Activated CD8-positive, alpha-beta memory T cell treated with anti-CD3 and anti-CD28 coated beads, Interleukin-2, amount 50 U/mL, for 1 hour (primary cell): ENCODE results near the gene PPP2R3A.
"Not testable (repeated sequence)": the region's sequence is repeated elsewhere in the genome, so short reads cannot be mapped to it uniquely, and the experiment has no call there.

ENCODE experiments used
- DNase-seq: peaks from one replicate; pipeline ENCODE4 v3.0.0-alpha.2; 2020; ENCODE audit errors: extremely low read depth

PPP2R3A gene, protein sequence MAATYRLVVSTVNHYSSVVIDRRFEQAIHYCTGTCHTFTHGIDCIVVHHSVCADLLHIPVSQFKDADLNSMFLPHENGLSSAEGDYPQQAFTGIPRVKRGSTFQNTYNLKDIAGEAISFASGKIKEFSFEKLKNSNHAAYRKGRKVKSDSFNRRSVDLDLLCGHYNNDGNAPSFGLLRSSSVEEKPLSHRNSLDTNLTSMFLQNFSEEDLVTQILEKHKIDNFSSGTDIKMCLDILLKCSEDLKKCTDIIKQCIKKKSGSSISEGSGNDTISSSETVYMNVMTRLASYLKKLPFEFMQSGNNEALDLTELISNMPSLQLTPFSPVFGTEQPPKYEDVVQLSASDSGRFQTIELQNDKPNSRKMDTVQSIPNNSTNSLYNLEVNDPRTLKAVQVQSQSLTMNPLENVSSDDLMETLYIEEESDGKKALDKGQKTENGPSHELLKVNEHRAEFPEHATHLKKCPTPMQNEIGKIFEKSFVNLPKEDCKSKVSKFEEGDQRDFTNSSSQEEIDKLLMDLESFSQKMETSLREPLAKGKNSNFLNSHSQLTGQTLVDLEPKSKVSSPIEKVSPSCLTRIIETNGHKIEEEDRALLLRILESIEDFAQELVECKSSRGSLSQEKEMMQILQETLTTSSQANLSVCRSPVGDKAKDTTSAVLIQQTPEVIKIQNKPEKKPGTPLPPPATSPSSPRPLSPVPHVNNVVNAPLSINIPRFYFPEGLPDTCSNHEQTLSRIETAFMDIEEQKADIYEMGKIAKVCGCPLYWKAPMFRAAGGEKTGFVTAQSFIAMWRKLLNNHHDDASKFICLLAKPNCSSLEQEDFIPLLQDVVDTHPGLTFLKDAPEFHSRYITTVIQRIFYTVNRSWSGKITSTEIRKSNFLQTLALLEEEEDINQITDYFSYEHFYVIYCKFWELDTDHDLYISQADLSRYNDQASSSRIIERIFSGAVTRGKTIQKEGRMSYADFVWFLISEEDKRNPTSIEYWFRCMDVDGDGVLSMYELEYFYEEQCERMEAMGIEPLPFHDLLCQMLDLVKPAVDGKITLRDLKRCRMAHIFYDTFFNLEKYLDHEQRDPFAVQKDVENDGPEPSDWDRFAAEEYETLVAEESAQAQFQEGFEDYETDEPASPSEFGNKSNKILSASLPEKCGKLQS (N-terminal part only)

DNA sequence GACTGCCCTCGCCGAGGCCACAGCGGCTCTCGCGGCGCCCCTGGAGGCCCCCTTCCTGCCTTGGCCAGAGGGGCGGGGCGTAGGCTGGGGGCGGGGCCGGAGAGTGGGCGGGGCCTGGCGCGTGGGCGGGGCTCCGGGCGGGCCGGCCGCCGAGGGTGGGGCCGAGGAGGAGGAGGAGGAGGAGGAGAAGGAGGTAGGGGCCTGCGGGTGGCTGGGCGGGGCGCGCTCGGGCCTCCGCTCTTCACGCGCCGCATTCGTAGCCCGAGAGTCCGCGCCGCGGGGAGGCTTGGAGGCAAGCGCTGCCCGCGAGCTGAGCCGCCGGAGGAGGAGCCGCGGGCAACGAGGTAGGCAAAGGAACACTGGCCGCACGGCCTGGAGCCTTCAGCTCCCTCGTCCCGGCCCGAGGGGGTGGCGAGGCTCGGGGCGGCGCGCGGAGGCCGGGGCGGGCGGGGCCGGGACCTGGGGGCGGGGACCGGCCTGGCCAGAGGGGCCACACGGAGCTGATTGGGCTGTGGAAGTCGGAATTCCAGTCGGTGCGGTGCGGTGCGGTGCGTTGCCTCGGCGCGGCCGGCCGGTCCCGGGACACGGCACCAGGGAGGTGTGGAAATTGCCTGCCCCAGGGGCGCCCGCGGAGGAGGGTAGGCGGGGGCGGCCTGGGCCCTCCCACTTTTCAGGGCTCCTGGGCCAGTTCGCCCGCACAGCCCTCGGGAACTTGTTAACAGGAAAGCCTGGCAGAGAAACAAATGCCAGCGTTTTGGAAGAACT is at the start of gene PPP2R3A:
TSS of gene PPP2R3A (plus strand) at position 223 of the 765 bp plus-strand sequence. CDS start 35,771 bp downstream, outside the sequence.
- DNase-seq = peak; percentile 22

DNA sequence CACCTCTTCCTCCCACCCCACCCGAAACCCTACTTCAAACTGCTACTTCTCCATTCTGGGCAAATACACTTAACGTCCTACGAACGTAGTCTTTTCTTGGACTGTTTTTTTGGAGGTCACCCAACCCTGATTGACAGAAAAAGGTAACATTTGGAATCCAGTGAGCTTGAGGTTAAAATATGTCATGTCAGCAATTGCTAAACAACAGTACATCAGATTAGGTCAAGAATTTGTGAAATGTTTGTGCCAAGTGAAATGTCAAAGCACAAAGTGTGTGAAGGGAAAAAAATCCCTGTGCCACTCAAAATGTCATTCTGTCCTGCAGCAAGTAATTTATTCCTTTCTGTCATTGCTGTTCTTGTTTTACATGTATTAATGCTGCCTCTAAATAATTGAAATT is 49.2 kb upstream of the PPP2R3A start:
- no peak for DNase-seq

DNA sequence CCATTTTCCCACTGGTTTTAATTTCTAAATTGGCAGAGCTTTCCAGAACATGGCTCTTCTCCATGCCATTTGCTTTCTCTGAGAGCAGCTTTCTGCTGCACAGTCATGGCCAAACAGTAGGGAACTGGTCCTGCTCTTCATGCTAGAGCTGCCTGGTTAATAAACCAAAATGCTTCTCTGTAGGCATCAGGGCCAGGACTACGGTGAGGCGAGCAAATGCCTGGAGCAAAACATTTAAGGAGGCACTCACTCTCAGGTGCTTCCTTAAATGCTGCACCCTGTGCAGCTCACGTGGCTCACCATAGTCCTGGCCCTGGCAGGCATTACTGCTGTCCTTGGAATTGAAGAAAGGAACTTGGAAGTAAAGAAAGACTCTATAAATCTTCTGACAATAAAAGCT is 48.5 kb upstream of the PPP2R3A start:
- DNase-seq = no peak

DNA sequence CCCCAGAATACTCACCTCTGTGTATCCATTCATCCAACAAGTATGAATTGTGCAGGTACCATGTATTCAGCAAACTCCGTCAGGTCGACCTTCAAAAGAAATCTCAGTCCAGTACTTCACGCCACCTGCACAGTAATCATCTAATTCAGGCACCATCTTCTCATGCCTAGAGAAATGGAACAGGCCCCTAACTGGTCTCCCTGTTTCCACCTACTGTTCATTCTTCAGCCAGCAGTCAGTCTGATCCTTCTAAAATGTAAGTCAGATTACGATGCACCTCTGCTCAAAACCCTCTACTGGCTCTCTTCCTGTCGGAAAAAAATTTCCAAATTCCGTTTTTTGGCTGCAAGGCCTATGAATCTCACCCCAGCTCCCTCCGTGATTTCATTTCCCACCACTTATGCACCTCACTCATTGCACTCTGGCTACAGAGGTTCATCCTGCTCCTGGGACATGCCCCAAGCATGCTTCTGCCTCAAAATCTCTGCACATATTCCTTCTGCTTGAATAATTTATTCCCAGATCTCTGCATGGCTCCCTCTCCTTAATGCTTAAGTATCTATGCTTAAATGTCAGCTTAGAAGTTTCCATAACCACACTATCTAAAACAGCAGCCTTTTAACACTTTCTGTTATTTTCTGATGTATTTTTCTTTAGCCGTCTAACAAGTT is 47.5 kb upstream of the PPP2R3A start:
- no peak for DNase-seq

DNA sequence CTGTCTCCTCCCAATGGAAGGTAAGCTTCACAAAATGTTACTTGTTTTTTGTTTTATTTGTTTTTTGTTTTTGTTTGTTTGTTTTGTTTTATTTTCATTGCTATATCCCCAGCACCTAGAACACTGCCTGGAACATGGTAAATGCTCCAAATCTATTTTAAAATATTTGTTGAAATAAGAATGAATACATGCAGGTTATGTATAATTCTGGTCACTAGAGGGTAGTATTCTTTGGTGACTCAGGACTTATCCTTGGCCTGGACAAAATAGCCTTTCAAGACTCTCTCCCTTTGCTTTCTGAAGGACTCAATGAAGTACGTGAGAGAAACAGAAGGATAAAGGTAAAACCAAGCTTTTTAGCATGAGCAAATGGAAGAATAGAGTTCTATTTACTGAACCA is 46.9 kb upstream of the PPP2R3A start:
- no peak for DNase-seq

DNA sequence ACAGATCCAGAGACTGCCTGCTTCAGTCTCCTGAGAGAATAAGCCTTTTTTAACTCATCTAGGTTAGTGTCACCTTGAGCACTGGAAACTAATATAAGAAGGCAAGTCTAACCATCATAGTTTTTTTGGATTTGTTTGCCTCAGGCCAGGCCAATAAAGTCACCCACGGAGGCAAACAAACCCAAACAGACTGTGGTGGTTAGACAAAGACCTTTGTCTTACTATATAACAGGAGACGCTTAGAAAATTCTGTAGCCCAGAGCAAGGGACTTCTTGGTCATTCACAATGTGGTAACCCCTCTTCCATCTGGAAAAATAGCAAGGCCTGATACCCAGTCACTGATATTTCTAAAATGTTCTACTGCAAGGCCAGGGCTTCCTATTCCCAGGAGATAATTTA is 45.3 kb upstream of the PPP2R3A start:
- DNase-seq = no peak

DNA sequence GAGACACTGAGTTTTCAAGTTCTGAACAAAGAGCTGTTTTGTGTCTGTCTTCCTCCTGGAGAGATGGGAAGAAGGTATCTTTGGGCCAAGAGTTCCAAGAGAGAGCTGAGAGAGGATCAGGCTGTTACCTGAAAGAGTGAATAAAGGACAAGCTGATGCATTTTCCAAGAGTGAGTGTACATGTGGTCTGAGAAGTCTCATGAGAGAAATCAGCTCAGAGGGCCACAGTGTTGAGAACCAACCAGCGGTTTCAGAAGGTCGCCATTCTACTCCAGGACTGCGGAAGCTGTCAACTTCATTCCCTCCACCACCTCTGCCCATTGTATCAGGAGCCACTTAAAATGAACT is 42.7 kb upstream of the PPP2R3A start:
- no peak for DNase-seq

DNA sequence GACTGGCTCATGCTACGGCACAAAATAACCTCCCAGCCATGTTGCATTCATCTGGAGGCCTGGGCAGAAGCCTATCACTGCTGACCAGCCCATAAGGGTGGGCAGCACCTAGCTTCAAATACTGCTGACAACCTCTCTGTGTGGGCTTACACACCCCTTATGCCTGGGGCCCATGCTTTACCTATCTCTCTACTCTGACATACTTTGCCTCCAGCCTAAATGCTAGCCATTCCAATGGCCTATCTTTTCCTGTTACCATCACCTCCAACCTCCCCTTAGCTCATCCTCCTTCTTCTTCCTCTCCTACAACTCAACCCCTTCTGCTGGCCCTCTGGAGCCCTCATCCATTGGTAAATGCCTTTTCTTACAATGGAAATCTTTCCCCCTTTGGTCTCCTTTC is 41.0 kb upstream of the PPP2R3A start:
- DNase-seq = no peak

DNA sequence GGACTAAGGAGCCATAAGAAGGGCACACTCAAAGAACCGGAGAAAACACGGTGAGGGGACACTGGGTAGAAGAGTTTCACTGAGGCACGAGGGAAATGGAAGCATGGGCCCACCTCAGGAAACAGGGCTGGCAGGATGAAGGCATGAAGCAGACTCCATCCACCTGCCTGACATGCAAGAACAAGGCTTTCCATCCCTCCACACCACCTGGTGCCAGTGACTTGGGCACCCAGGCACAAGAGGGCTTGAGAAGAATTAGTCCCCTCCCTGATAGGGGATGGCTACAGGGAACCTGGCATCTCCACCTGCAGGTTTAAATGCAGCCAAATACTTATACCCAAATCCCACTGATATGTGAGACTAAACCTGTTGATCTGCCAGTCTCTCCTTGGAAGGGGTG is 38.9 kb upstream of the PPP2R3A start:
- no peak for DNase-seq

DNA sequence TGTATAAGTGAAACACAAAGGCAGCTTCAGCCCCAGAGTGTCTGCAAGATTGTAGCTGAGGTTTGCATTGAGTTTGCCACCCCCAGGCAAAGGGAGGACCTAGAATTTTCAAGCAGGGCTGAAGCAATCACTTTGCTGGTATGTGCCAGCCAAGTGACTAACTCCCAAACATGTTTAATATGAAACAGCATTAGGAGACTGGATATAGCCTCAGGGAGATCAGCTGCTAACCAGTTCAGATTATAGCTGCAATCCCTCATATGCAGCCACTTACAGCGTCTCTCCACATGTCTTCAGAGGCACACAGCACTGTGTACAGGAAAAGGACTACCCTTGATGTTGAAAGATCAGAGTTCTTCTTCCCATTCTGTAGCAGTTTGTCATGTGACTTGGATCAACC is 38.4 kb upstream of the PPP2R3A start:
- no peak for DNase-seq

DNA sequence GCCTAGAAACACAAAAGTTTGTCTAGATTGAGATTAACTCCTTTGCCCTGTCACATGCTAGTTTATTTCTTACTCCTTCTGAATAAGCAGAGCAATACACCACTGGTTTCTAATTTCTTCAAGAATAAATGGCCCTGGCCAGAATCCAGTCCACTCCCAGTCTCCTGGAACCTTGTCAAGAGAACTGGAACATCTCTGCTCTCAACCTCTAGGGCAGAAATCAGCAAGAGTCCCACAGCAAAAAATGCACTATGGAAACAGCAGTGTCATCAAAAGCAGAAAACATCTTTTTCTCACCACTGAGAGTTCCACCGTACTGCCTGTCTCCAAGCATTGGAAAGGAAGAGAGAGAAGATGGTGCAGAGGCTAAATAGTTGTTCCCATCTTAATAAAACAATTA is 35.9 kb upstream of the PPP2R3A start:
- no peak for DNase-seq

DNA sequence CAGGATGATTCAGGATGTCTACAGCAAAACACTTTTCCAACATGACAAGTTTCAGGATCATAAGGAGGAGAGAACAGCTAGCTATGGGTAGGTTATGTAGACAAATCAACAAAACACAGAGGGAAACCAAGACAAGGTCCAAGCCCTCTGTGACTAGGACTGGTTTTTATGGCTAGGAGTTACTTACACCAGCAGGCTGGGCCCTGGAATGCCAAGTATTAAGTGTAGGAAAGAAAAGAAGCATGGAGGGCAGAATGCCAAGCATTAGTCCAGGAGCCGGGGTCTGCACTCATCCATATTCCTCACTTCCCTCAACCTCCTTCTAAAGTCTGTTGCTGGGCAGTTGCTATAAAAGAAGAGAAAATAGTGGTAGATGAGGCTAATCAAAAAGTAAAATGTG is 35.3 kb upstream of the PPP2R3A start:
- DNase-seq = no peak

DNA sequence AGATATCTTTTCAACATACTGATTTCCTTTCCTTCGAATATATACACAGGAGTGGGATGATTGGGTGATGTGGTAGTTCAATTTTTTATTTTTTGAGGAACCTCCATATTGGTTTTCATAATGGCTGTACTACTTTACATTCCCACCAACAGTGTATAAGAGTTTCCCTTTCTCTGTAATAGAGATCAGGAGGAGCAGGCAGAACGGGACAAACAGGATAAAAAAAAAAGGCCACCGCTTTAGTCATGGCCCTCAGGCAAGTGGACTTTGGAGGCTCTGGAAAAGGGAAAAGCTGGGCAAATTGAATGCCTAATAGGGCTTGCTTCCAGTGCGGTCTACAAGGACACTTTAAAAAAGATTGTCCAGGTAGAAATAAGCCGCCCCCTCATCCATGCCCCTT is 30.4 kb upstream of the PPP2R3A start:
- DNase-seq = not testable (repeated sequence)

DNA sequence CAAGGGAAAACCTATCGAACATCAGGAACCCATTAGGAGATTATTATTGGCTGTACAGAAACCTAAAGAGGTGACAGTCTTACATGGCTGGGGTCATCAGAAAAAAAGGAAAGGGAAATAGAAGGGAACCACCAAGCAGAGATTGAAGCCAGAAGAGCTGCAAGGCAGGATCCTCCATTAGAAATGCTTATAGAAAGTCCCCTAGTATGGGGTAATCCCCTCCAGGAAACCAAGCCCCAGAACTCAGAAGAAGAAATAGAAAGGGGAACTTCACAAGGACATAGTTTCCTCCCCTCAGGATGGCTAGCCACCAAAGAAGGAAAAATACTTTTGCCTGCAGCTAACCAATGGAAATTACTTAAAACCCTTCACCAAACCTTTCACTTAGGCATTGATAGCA is 27.8 kb upstream of the PPP2R3A start:
- DNase-seq = not testable (repeated sequence)

DNA sequence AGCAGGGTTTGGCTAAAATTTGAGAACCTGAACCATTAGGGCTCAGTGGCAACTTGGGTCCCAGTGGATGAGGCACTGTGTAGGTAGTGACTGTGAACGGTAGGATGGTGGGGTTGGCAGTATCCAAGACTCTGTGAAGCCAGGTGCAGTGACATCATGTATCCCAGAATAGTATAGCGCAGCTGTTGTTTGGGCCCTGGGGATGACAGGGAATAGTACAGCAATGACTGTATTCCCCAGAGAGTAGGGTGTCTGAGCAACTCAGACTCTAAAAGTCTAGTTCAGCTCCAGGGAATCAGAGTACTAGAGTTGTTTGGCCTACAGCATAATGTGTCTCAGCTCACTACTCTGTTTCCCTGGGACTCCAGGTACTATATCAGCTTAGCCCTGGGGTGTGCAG is 20.7 kb upstream of the PPP2R3A start:
- no peak for DNase-seq

DNA sequence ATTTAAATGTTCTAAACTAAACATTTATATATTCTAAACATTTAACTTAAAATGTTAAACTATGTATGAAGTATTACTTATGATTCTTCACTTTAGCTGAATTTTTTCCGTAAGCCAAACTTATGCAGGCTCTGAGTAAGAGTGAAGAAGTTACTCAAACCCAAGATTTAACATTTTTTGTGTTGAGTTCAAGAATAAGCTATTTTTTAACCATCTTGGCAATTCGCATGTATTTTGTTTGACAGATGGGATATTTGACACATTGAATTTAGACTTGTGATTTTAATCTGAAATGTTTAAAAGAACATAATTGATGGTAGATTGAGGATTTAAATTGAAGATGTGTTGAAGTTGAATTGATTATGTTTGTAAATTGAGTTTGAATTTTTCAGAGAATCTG is 14.6 kb upstream of the PPP2R3A start:
- no peak for DNase-seq

DNA sequence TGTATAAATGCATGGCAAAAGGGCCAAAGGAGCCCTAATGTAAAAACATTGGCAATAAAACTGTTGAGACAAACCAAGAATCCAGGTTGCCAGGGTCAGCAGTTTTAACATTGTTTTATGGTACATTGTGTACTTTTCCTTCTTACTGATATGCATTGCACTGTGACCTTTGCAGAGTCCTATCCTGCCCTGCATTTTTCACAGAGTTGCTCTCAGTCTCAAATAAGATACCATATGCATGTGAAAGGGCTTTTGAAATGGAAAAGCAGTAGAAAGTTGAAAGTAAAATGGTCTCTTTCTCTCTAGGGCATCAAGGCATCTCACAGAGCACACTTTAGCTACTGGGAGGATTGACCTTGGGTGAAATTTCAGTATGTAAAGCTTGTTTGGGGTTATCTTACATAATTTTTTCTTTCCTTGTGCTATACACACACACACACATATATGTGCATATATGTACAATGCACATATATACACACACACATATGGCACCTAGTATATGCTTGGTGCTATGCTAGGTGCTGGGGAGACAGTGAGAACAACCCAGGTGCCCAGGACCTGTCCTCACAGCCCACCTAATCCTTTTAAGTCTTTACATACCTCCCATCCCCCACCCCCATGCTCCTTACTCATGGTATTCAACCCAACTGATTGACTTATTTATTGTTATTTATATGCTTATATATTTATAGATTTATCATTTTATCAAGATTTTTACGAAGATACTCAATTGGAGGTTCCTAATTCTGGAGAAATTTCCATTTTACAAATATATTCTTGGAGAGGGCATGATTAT is 1.2 kb upstream of the PPP2R3A start:
- DNase-seq = no peak

DNA sequence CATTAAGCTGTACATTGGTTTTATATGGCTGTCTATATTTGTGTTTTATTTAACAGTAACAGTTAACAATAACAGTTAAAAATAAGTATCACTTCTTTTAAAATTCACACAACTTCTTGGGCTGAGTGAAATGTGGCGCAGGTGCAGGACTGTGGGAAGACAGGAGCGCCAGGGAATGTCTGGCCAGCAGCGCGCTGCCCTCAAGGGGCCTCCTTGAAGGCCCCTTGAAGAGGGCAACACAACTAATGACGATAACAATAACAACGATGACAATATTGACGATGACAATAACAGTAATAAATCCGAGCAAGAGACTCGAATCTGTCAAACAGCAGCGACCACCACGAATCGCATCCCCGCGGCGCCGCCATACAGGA is 411 bp upstream of the PPP2R3A start:
- no peak for DNase-seq

DNA sequence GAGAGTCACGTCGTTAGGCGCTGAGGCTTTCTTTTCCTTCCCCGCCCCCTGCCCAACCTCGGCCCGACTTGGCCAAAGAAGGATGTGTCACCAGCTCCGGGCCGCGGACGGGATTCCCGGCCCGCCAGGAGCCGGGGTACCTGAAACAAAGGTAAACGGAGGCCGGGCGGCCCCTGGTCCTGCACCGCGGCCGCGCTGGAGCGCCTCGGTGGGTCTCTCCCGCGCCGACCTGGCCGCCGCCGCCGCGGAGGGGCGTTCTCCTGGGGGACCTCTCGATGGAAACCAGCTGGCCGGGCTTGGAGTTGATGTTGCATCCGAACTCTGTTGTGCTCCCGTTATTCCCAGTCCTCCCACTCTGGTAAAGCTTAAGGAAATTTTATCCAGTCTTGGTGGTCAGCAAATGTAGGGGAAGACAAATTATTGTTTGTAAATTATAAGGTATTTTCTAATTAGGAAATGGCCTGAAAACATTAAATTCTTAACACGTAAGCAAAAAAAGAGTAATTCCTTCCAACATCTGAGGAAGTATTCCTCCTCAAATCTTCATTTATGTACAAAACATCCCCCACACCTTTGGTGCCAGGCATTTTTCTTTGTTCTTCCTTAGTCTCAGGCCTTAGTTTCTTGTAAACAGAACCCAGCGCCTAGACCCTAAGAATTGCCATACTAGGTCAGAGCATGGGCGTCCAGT is 888 bp downstream of the PPP2R3A start:
- DNase-seq = no peak

DNA sequence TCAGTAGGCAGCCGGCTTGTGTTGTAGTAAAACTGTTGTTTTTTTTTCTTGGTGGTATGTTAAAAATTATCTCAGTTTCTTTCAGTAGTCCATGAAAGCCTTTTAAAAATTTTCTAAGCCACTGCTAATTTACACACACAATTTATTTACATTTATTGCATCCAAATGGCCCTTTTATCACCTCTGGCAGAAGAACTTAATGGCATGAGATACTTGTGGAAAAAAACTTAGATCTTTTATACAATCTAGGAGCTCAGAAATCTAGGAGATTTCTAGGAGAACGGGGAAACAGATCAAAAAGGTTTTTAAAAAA is 1.4 kb downstream of the PPP2R3A start:
- no peak for DNase-seq
